ENCODE data around the gene TSPAN6.

DNA sequence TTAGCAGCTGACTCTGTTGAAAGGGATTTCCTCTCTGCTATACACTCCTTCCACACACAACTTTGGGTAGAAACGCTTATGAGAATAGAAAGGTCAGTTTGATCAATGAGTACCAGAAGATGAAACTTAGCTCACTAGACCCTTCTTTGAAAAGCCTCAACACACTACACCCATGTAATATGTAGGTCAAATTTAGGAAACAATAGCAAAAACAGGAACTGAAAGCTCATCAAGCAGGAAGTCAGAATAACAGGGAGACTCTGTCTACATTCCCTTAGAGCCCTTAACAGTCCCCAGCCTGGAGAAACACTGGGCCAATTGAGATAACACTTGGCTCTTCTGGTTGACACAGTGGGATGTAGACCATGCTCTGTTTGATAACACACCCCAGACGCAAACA is 38.1 kb upstream of the TSPAN6 start:
- TF ChIP-seq ARNTL (CRISPR knock-in tag; IDR thresholded peaks at IDR 0.05; ENCODE audit: borderline replicate concordance, low read depth) (no peak), PPARA (CRISPR knock-in tag; IDR thresholded peaks at IDR 0.05; ENCODE audit: borderline replicate concordance) (no peak)
- TF ChIP-seq, protein P1, sequence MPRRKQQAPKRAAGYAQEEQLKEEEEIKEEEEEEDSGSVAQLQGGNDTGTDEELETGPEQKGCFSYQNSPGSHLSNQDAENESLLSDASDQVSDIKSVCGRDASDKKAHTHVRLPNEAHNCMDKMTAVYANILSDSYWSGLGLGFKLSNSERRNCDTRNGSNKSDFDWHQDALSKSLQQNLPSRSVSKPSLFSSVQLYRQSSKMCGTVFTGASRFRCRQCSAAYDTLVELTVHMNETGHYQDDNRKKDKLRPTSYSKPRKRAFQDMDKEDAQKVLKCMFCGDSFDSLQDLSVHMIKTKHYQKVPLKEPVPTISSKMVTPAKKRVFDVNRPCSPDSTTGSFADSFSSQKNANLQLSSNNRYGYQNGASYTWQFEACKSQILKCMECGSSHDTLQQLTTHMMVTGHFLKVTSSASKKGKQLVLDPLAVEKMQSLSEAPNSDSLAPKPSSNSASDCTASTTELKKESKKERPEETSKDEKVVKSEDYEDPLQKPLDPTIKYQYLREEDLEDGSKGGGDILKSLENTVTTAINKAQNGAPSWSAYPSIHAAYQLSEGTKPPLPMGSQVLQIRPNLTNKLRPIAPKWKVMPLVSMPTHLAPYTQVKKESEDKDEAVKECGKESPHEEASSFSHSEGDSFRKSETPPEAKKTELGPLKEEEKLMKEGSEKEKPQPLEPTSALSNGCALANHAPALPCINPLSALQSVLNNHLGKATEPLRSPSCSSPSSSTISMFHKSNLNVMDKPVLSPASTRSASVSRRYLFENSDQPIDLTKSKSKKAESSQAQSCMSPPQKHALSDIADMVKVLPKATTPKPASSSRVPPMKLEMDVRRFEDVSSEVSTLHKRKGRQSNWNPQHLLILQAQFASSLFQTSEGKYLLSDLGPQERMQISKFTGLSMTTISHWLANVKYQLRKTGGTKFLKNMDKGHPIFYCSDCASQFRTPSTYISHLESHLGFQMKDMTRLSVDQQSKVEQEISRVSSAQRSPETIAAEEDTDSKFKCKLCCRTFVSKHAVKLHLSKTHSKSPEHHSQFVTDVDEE (CRISPR knock-in tag; IDR thresholded peaks at IDR 0.05), result no peak

All from SK-N-SH treated with all-trans-retinoic acid at 6 μM for 48 hours (cell line).